Caco-2 (cell line): ENCODE measurements around the gene UBR3. TPM values are rescaled to one million over a fixed set of nuclear protein-coding genes. Genes with fewer than 3 reads are reported as not detected.

Experiments
- BruUV-seq: library from RNA; stranded (reverse); fragments of 400-500 nt; replicated peaks from 2 replicates; lab custom pipeline; 2021; lab: Mats Ljungman, UMichigan
- CTCF ChIA-PET: fragments of 300-600 bp; sonication (Branson Sonifier 250); formaldehyde crosslinking; loops from one replicate; lab custom pipeline; 2022; ENCODE audit warnings: antibody characterized with exemption; lab: Charles Lee
- POLR2A ChIA-PET: fragments of 300-600 bp; sonication (Branson Sonifier 250); formaldehyde crosslinking; loops from one replicate; lab custom pipeline; 2022; ENCODE audit warnings: antibody characterized with exemption; lab: Charles Lee
- DNase-seq, 2 experiments: peaks; one replicate each; pipeline versions ENCODE4 v3.0.0 to v3.0.0-alpha.2; 2020 to 2022
- H3K27me3 ChIP-seq: replicated peaks from 2 replicates; pipeline ENCODE4 v1.6.0; 2011; ENCODE audit warnings: low read length; ENCODE audit not compliant: control insufficient read depth, insufficient read depth
- H3K36me3 ChIP-seq: 2 replicates; pipeline ENCODE4 v1.5.1; 2011; ENCODE audit warnings: low read length; ENCODE audit not compliant: control insufficient read depth, insufficient read depth
- H3K4me1 ChIP-seq: fragments of 250-450 bp; sonication (Bioruptor Pico); 2 replicates; pipeline ENCODE4 v1.5.1; 2020; ENCODE audit warnings: mild to moderate bottlenecking
- H3K4me3 ChIP-seq: 2 replicates; pipeline ENCODE4 v1.5.1; 2011; ENCODE audit warnings: low read depth, mild to moderate bottlenecking, control low read depth, low read length
- H3K9me3 ChIP-seq: fragments of 250-450 bp; sonication (Bioruptor Pico); 2 replicates; pipeline ENCODE4 v1.5.1; 2020; ENCODE audit warnings: mild to moderate bottlenecking, moderate library complexity
- H3K27ac Mint-ChIP-seq: one replicate; pipeline ENCODE4 v1.8.0; 2022; ENCODE audit warnings: mixed read lengths; ENCODE audit not compliant: unreplicated experiment
- H3K27me3 Mint-ChIP-seq: one replicate; pipeline ENCODE4 v1.8.0; 2022; ENCODE audit warnings: mixed read lengths; ENCODE audit not compliant: insufficient read depth, unreplicated experiment
- H3K36me3 Mint-ChIP-seq: one replicate; pipeline ENCODE4 v1.8.0; 2022; ENCODE audit warnings: mild to moderate bottlenecking, mixed read lengths; ENCODE audit not compliant: insufficient read depth, unreplicated experiment
- H3K4me1 Mint-ChIP-seq: one replicate; pipeline ENCODE4 v1.8.0; 2022; ENCODE audit warnings: low read depth, mixed read lengths; ENCODE audit not compliant: unreplicated experiment
- H3K4me3 Mint-ChIP-seq: one replicate; pipeline ENCODE4 v1.8.0; 2022; ENCODE audit warnings: mild to moderate bottlenecking, moderate library complexity, mixed read lengths; ENCODE audit not compliant: unreplicated experiment
- H3K9me3 Mint-ChIP-seq: one replicate; pipeline ENCODE4 v1.8.0; 2022; ENCODE audit warnings: mixed read lengths; ENCODE audit not compliant: unreplicated experiment
- CTCF ChIP-seq, 2 experiments: fragments of 200-600 bp in 1 of 2; IDR thresholded peaks; 1 replicate in 1 of 2; 2 replicates in 1 of 2; pipeline versions ENCODE4 v1.5.1 to v1.8.0; 2011 to 2022; ENCODE audit warnings: antibody characterized with exemption in 1 of 2, control low read depth in 1 of 2, inconsistent platforms in 1 of 2, low read depth in 1 of 2, low read length in 1 of 2, mild to moderate bottlenecking in 1 of 2, moderate library complexity in 1 of 2; ENCODE audit not compliant: insufficient read depth in 1 of 2, severe bottlenecking in 1 of 2, unreplicated experiment in 1 of 2
- intact Hi-C: fragments of 100-400 bp; cut with micrococcal nuclease; formaldehyde crosslinking; loops from one replicate; pipeline ENCODE4 v1.10.0; 2022; ENCODE audit not compliant: unreplicated experiment
- total RNA-seq: library from RNA; stranded (reverse); gene quantifications from 2 replicates; pipeline ENCODE4 v1.2.3, GENCODE V29; 2022

UBR3 gene
- total RNA-seq, 1 experiment from 2014 or later: 35.7 TPM

- H3K9me3 Mint-ChIP-seq: no peaks in the 10 kb centered on the region
- Histone ChIP-seq H3K9me3 (no peaks in the 10 kb centered on the region), H3K4me1 (peaks cover 8% of the 10 kb centered on the region; the same call in 1 of the 2 replicates), H3K36me3 (no peaks in the 10 kb centered on the region; the same call in 1 of the 2 replicates), H3K27me3 (no peaks in the 10 kb centered on the region), H3K4me3 (no peak overlapping the region)
- ChIA-PET POLR2A (no interaction called here), CTCF (no interaction called here)
- peaks cover 15% of the 10 kb centered on the region for H3K4me1 Mint-ChIP-seq
- no peak for TF ChIP-seq CTCF (IDR thresholded peaks at IDR 0.05; ENCODE audit: insufficient read depth in 1 of 2, low read depth in 1 of 2, low read length in 1 of 2, severe bottlenecking in 1 of 2, unreplicated experiment in 1 of 2)
- H3K36me3 Mint-ChIP-seq: peaks cover 12% of the 10 kb centered on the region
- no peaks in the 10 kb centered on the region for H3K27me3 Mint-ChIP-seq
- DNase-seq: no peak
- H3K27ac Mint-ChIP-seq: no peak overlapping the region
- no TSS peak for BruUV-seq
- intact Hi-C loops: no loop called here
- no peak overlapping the region for H3K4me3 Mint-ChIP-seq
Observed at GRCh38 chr2:170006587-170007325, 179.5 kb downstream of the UBR3 start.

- no peaks in the 10 kb centered on the region for H3K27me3 ChIP-seq
- H3K36me3 ChIP-seq: no peaks in the 10 kb centered on the region
- intact Hi-C loops: no loop called here
- 0 out of 2 replicates have a peak, but pooled peaks cover 10% of the 10 kb centered on the region for H3K4me1 ChIP-seq
- H3K4me3 ChIP-seq: no peak overlapping the region
- Mint-ChIP-seq H3K9me3 (no peaks in the 10 kb centered on the region), H3K27ac (no peak overlapping the region), H3K4me3 (no peak overlapping the region), H3K36me3 (peaks cover 11% of the 10 kb centered on the region), H3K4me1 (no peaks in the 10 kb centered on the region), H3K27me3 (no peaks in the 10 kb centered on the region)
- CTCF ChIA-PET: no interaction called here
- TF ChIP-seq CTCF (IDR thresholded peaks at IDR 0.05; ENCODE audit: insufficient read depth in 1 of 2, low read depth in 1 of 2, low read length in 1 of 2, severe bottlenecking in 1 of 2, unreplicated experiment in 1 of 2): no peak
- no TSS peak for BruUV-seq
- H3K9me3 ChIP-seq: no peaks in the 10 kb centered on the region
- POLR2A ChIA-PET: no interaction called here
- no peak for DNase-seq
Observed at GRCh38 chr2:170009209-170009608, 182.0 kb downstream of the UBR3 start.

GRCh38 chr2:170012773-170013172 lies 185.5 kb downstream of the UBR3 start:
- no peaks in the 10 kb centered on the region for H3K27me3 Mint-ChIP-seq
- ChIA-PET CTCF (interaction anchor here (0.7 kb wide), 1 partner anchor 11 kb away, joined by 3 read pairs; no protein-coding TSS in a partner anchor), POLR2A (no interaction called here)
- Histone ChIP-seq H3K4me3 (no peak overlapping the region), H3K27me3 (no peaks in the 10 kb centered on the region), H3K4me1 (0 out of 2 replicates have a peak, but pooled peaks cover 6% of the 10 kb centered on the region), H3K9me3 (no peaks in the 10 kb centered on the region), H3K36me3 (no peaks in the 10 kb centered on the region)
- no peak overlapping the region for H3K4me3 Mint-ChIP-seq
- no TSS peak for BruUV-seq
- H3K36me3 Mint-ChIP-seq: peaks cover 8% of the 10 kb centered on the region
- intact Hi-C loops: no loop called here
- no peaks in the 10 kb centered on the region for H3K9me3 Mint-ChIP-seq
- TF ChIP-seq CTCF (IDR thresholded peaks at IDR 0.05; ENCODE audit: insufficient read depth in 1 of 2, low read depth in 1 of 2, low read length in 1 of 2, severe bottlenecking in 1 of 2, unreplicated experiment in 1 of 2): no peak
- no peak overlapping the region for H3K27ac Mint-ChIP-seq
- no peaks in the 10 kb centered on the region for H3K4me1 Mint-ChIP-seq
- DNase-seq: no peak
